Measurements from ENCODE around the gene CDK11B. TPM values are rescaled to one million over a fixed set of nuclear protein-coding genes. Genes with fewer than 3 reads are reported as not detected.
"Not testable (repeated sequence)": the region's sequence is repeated elsewhere in the genome, so short reads cannot be mapped to it uniquely, and the experiment has no call there.

The CDK11B gene
- total RNA-seq, 1 experiment from 2014 or later = 30.1 TPM

DNA sequence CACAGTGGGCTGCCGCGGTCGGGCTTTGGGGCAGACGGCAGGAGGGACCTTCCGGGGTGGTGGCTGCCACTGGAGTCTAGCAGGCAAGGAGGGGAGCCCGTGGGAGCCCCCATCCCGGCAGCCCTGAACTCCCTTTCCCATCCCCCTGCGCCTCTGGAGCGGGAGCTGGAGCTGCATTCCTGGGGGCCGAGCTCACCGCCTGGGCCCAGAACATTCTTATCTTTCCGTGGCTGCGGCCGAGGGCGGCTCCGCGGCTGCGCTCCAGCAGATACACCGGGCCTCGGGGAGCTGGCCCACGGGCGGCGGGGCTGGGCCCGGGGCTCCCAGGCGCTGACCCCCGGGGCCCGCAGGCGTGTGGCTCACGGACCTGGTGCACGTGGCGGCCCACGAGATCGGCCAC, 41.8 kb upstream of the CDK11B start:
- H3K27ac Mint-ChIP-seq; H3K9me3 ChIP-seq (ENCODE audit: control insufficient read depth, low read depth, low read length); H3K23me2 ChIP-seq (ENCODE audit: insufficient read length, low read depth, low read length, poor library complexity, severe bottlenecking); H2BK12ac ChIP-seq (ENCODE audit: insufficient read length, low read depth, low read length); H4K5ac ChIP-seq (ENCODE audit: insufficient read length, low read depth, low read length); DNase-seq; H3K56ac ChIP-seq (ENCODE audit: insufficient read length, low read depth, low read length); H3K4me2 ChIP-seq (ENCODE audit: insufficient read depth, insufficient read length, low read length); H3K18ac ChIP-seq (ENCODE audit: insufficient read length, low read depth, low read length); H3T11ph ChIP-seq (ENCODE audit: low read length); H3K4me1 Mint-ChIP-seq; H3K27ac ChIP-seq (ENCODE audit: insufficient read length, low read depth, low read length); H2BK5ac ChIP-seq (ENCODE audit: insufficient read length, low read length); H3K27me3 ChIP-seq (ENCODE audit: insufficient read depth, low read length); H3K4me1 ChIP-seq (ENCODE audit: insufficient read depth, low read length); H2AK5ac ChIP-seq (ENCODE audit: insufficient read length, low read length); H2BK120ac ChIP-seq (ENCODE audit: low read depth, low read length, poor library complexity, severe bottlenecking); H4K8ac ChIP-seq (replicated peaks; ENCODE audit: insufficient read length, low read depth, low read length); H3K79me2 ChIP-seq (ENCODE audit: insufficient read depth, low read length); H3K4ac ChIP-seq (ENCODE audit: low read depth, low read length); H2AFZ ChIP-seq (ENCODE audit: low read length); H3K9ac ChIP-seq (ENCODE audit: extremely low read depth, insufficient read length, low read length); H3K9me3 Mint-ChIP-seq; H2BK20ac ChIP-seq (ENCODE audit: low read depth, low read length, poor library complexity, severe bottlenecking); H3K27me3 Mint-ChIP-seq (ENCODE audit: low read depth); H4K20me1 ChIP-seq (ENCODE audit: control insufficient read depth, insufficient read depth, insufficient read length); H3K4me3 Mint-ChIP-seq; H3K36me3 Mint-ChIP-seq (ENCODE audit: insufficient read depth in 1 of 3, low read depth in 3 of 3); H3K79me1 ChIP-seq (ENCODE audit: insufficient read depth, low read depth, low read length, poor library complexity, severe bottlenecking); H3K14ac ChIP-seq (ENCODE audit: insufficient read depth, low read length); H2BK15ac ChIP-seq (ENCODE audit: low read depth, low read length); H4K91ac ChIP-seq (ENCODE audit: insufficient read length, low read depth, low read length); H3K23ac ChIP-seq (ENCODE audit: insufficient read length, low read depth, low read length): not testable (repeated sequence)
- no CpG with 5 or more reads among the region's 33 CpGs for WGBS (ENCODE audit: extremely low coverage, insufficient read length, low lambda C conversion rate)

- not testable (repeated sequence) for H2BK12ac ChIP-seq (ENCODE audit: insufficient read length, low read depth, low read length); H3K27me3 Mint-ChIP-seq (ENCODE audit: low read depth); H3K4ac ChIP-seq (ENCODE audit: low read depth, low read length); H2BK15ac ChIP-seq (ENCODE audit: low read depth, low read length); H2AK5ac ChIP-seq (ENCODE audit: insufficient read length, low read length); H3K79me1 ChIP-seq (ENCODE audit: insufficient read depth, low read depth, low read length, poor library complexity, severe bottlenecking); H3K27ac ChIP-seq (ENCODE audit: insufficient read length, low read depth, low read length); H3K27ac Mint-ChIP-seq; H2BK120ac ChIP-seq (ENCODE audit: low read depth, low read length, poor library complexity, severe bottlenecking); H4K91ac ChIP-seq (ENCODE audit: insufficient read length, low read depth, low read length); H3K36me3 Mint-ChIP-seq (ENCODE audit: insufficient read depth in 1 of 3, low read depth in 3 of 3); H3K9me3 ChIP-seq (ENCODE audit: control insufficient read depth, low read depth, low read length); H3K18ac ChIP-seq (ENCODE audit: insufficient read length, low read depth, low read length); H3K9ac ChIP-seq (ENCODE audit: extremely low read depth, insufficient read length, low read length); H3K23me2 ChIP-seq (ENCODE audit: insufficient read length, low read depth, low read length, poor library complexity, severe bottlenecking); H4K20me1 ChIP-seq (ENCODE audit: control insufficient read depth, insufficient read depth, insufficient read length); H3K9me3 Mint-ChIP-seq; H2BK5ac ChIP-seq (ENCODE audit: insufficient read length, low read length); H3K4me1 Mint-ChIP-seq; H3K27me3 ChIP-seq (ENCODE audit: insufficient read depth, low read length); H4K5ac ChIP-seq (ENCODE audit: insufficient read length, low read depth, low read length); H3K4me2 ChIP-seq (ENCODE audit: insufficient read depth, insufficient read length, low read length); H3K23ac ChIP-seq (ENCODE audit: insufficient read length, low read depth, low read length); H3K14ac ChIP-seq (ENCODE audit: insufficient read depth, low read length); H2AFZ ChIP-seq (ENCODE audit: low read length); H3K56ac ChIP-seq (ENCODE audit: insufficient read length, low read depth, low read length); H3K79me2 ChIP-seq (ENCODE audit: insufficient read depth, low read length); H3K4me3 Mint-ChIP-seq; H4K8ac ChIP-seq (replicated peaks; ENCODE audit: insufficient read length, low read depth, low read length); H3T11ph ChIP-seq (ENCODE audit: low read length); H2BK20ac ChIP-seq (ENCODE audit: low read depth, low read length, poor library complexity, severe bottlenecking); H3K4me1 ChIP-seq (ENCODE audit: insufficient read depth, low read length); DNase-seq
- no CpG with 5 or more reads among the region's 45 CpGs for WGBS (ENCODE audit: extremely low coverage, insufficient read length, low lambda C conversion rate)
Measured at GRCh38 chr1:1700067-1700466, 41.3 kb upstream of the CDK11B start.

All from H9 (cell line).